Lower leg skin (tissue), 4 donors: ENCODE data around the gene PTGFRN. TPM values are rescaled to one million over a fixed set of nuclear protein-coding genes. Genes with fewer than 3 reads are reported as not detected.
A peak's percentile ranks its signal among the peaks of the same experiment; 100 is the strongest.

Experiments
- DNase-seq, 2 donors: peaks; one replicate each; pipeline ENCODE4 v3.0.0-alpha.2; 2019; ENCODE audit warnings: low spot score in 2 of 2
- H3K4me3 ChIP-seq: fragments of 200-600 bp; sonication (generic); 2 replicates; pipeline ENCODE4 v1.5.1; 2017; ENCODE audit warnings: mild to moderate bottlenecking, low read depth; ENCODE audit not compliant: poor library complexity, severe bottlenecking
- POLR2A ChIP-seq, 2 donors: fragments of 450-650 bp; IDR thresholded peaks; one replicate each; pipeline ENCODE4 v1.6.1; 2016 to 2017; ENCODE audit warnings: antibody characterized with exemption in 2 of 2, mild to moderate bottlenecking in 1 of 2, moderate library complexity in 1 of 2
- WGBS, 2 donors: methylation state at CpG; one replicate each; pipeline ENCODE4 v1.1.5; 2018; 5-methylcytosine and 5-hydroxymethylcytosine counted together
- intact Hi-C: fragments of 100-400 bp; cut with DNase I; formaldehyde crosslinking; loops from one replicate; pipeline ENCODE4 v1.15.0; 2023; ENCODE audit warnings: low total_unique reads
- total RNA-seq, 4 donors: library from RNA; depleted of rRNA; stranded (reverse); fragments of >200 nt; gene quantifications; one replicate each; pipeline ENCODE4 v1.1.0, GENCODE V29; 2016
- TF ChIP-seq, protein P1 (sequence below), 3 donors: fragments of 450-650 bp; IDR thresholded peaks; one replicate each; pipeline ENCODE4 v1.5.1; 2016; ENCODE audit warnings: antibody characterized with exemption in 3 of 3, mild to moderate bottlenecking in 3 of 3, moderate library complexity in 2 of 3

The PTGFRN gene
- total RNA-seq, 4 donors from 2014 or later = 58.0 to 92.4 (median 84.5) TPM

DNA sequence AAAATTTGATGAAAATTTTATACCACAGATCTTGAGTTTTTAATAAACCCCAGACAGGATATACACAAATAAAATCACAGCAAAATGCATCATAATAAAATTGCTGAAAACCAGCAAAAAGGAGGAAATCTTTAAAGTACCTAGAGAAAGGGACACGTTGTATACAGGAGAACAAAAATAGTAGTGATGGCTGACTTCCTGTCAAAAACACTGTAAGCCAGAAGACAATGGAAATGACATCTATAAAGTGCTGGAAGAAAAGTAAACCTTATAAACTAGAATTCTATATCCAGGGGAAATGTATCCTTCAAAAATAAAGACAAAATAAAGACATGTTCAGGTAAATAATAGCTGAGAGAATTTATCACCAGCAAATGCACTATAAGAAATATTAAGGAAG is 14.6 kb upstream of the PTGFRN start:
- TF ChIP-seq, protein P1, sequence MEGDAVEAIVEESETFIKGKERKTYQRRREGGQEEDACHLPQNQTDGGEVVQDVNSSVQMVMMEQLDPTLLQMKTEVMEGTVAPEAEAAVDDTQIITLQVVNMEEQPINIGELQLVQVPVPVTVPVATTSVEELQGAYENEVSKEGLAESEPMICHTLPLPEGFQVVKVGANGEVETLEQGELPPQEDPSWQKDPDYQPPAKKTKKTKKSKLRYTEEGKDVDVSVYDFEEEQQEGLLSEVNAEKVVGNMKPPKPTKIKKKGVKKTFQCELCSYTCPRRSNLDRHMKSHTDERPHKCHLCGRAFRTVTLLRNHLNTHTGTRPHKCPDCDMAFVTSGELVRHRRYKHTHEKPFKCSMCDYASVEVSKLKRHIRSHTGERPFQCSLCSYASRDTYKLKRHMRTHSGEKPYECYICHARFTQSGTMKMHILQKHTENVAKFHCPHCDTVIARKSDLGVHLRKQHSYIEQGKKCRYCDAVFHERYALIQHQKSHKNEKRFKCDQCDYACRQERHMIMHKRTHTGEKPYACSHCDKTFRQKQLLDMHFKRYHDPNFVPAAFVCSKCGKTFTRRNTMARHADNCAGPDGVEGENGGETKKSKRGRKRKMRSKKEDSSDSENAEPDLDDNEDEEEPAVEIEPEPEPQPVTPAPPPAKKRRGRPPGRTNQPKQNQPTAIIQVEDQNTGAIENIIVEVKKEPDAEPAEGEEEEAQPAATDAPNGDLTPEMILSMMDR (IDR thresholded peaks at IDR 0.05) = no peak
- no peak for TF ChIP-seq POLR2A (IDR thresholded peaks at IDR 0.05)
- no peak for DNase-seq
- H3K4me3 ChIP-seq = no peak overlapping the region
- intact Hi-C loops = no loop called here
- WGBS, 2 donors = 70 to 76% methylated on average over 1 of the region's 1 CpG

DNA sequence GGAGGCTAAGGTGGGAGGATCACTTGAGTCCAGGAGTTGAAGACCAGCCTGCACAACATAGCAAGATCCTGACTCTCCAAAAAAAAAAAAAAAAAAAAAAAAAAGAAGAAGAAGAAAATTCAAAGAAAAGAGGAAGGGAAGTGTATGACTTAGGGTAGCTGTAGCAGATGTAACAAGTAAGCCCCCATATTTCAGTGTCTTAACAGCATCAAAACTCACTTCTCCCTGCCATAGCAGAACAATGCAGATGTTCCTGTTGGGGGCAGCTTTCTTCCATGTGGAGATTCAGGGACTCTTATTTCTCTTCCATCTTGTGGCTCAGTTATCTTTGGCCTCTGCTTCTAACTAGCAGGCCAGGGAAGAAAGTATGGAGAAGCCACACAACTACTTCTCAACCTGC is 10.2 kb upstream of the PTGFRN start:
- TF ChIP-seq, protein P1 (IDR thresholded peaks at IDR 0.05) = no peak
- DNase-seq = no peak
- intact Hi-C loops = no loop called here
- H3K4me3 ChIP-seq = no peak overlapping the region

DNA sequence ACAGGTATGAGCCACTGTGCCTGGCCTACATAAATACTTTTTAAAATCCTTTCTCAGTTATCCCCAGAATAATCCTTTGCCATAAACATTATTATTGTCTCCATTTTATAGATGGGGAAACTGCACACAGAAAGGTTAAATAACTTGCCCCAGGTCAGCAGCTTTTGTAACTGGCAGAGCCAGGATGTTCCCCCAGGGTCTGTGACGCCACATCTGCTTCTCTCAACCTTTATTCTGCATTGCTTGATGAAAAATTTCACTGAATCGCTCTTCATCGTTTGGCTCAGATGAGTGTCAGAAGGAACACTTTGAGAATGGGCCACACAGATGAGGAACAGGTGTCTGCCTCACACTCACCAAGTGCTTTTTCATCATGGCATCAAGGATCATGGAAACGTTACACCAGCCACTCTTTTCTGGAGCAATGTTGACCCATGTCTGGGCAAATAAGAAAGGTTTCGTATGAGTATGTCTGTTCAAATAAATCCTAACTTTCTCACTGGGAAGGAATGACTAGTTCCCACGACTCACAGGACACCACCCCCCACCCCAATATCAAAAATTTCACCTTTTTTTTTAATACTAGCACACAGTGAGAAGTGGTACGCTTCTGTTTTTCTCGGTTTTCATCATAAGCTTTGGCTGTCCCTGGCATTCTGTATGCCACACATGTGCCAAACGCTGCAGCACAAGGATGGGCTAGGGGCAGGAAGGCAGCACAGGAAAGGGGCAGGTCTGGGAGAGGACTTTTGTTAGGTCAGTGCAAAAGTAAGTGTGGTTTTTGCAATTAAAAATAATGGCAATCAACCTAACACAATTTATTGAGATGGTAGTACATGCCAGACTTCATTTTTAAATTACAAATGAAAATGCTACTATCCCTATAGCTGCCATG is 9.0 kb upstream of the PTGFRN start:
- WGBS, 2 donors = 77 to 84% methylated on average over 9 of the region's 9 CpGs
- peak in 1 of 2 donors; percentile 50 for DNase-seq
- no peak overlapping the region for H3K4me3 ChIP-seq
- intact Hi-C loops = no loop called here
- TF ChIP-seq POLR2A (IDR thresholded peaks at IDR 0.05) = no peak
- TF ChIP-seq, protein P1 (IDR thresholded peaks at IDR 0.05) = no peak

DNA sequence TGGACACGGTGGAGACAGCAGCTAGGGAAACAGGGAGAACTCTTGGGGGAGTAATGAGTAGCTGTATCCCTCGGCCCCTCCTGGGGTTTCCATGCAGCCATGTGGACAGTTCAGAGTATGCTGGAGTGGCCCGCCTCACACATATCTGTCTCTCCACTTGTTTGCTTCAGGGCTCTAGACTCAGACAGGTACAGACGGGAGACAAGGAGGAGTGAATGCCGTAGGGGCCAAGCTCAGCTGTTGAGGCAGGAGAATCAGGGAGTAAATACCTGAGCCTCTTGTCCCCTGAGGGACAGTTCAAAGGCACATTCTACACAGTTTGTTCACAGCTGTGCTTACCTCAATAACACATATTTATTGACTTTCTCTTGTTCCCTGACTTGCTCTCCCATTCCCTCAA is 7.7 kb upstream of the PTGFRN start:
- H3K4me3 ChIP-seq = no peak overlapping the region
- WGBS, 2 donors = 47 to 63% methylated on average over 5 of the region's 5 CpGs
- TF ChIP-seq, protein P1 (IDR thresholded peaks at IDR 0.05) = no peak
- no peak for TF ChIP-seq POLR2A (IDR thresholded peaks at IDR 0.05)
- intact Hi-C loops = no loop called here
- DNase-seq = peak in 1 of 2 donors; percentile 57

DNA sequence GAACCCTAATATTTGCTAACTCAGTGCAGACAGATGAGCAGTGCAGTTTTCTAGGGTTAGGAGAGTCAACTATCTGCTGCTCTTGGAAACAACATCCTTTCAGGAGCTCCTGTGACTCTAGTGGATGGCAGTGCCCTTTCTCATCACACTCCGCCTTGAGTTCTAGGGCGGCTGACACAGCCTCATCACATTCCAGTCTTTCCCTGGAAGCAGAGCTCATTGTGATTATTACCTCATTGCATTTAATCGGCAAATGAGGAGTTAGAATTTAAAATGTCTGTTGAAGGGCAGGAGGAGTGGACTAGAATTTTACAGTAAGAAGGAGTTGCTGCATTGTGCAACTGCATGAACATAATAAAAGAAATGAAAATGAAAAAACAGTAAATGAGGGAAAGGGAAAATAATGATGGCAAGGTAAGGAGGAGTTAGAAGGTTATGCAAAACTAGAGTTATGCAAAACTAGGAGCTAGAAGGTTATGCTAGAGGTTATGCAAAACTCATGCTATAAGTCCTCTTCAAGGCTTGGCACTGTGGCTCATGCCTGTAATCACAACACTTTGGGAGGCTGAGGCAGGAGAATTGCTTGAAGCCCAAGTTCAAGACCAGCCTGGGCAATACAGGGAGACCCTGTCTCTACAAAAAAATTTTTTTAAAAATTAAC is 6.9 kb upstream of the PTGFRN start:
- TF ChIP-seq, protein P1 (IDR thresholded peaks at IDR 0.05) = no peak
- no peak for DNase-seq
- H3K4me3 ChIP-seq = no peak overlapping the region
- WGBS, 2 donors = 57 to 64% methylated on average over 3 of the region's 3 CpGs
- intact Hi-C loops = no loop called here
